ENCODE measurements around the gene RAP1GAP2.

Gene RAP1GAP2

DNA sequence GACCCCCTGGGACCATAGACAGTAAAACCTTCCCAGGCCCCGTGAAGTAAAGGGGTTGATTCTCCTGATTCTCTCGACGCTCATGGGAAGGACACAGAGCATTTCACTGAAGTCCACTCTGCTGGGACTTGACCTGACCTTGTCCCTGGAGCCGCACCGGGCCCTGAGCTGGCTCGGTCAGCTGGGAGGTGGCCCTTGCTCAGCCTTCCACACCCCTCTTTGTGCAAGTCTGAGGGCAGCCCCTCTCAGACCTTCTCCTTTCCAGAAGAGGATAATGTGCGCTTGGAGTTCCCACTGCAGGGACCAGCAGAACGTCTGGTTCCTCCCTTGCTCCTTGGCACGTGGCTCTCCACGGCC, 115.5 kb downstream of the RAP1GAP2 start:
- no peak for DNase-seq (ENCODE audit: low read depth)

DNA sequence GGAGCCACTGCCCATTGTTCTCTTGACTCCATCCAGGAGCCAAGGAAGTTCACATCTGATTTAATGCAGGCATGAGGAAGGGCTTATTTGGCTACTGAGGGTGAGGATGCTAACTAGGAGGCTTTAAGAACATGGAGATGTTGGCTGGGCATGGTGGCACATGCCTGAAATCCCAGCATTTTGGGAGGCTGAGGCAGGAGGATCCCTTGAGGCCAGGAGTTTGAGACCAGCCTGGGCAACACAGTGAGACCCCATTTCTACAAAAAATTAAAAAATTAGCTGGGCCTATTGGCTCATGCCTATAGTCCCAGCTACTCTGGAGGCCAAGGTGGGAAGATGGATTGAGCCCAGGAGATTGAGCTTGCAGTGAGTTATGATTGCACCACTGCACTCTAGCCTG, 116.5 kb downstream of the RAP1GAP2 start:
- DNase-seq (ENCODE audit: low read depth), result no peak

DNA sequence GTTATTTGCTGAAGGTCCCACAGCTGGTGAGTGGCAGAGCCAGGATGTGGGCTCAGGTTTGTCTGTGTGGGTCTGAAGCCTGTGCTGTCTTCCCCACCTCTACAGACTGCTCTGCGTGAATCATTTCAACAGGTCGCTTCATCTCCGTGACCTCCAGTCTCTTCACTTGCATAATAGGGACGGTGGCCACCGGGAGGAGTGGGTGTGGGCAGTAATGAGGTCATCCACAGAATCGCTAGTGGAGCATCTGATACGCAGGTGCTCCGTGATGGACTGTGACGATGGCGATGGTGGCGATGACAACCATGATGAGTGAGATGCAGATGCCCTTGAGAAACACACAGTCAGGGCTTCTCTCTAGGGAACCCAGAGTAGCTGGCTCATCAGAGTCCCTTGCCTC, 120.2 kb downstream of the RAP1GAP2 start:
- no peak for DNase-seq (ENCODE audit: low read depth)

DNA sequence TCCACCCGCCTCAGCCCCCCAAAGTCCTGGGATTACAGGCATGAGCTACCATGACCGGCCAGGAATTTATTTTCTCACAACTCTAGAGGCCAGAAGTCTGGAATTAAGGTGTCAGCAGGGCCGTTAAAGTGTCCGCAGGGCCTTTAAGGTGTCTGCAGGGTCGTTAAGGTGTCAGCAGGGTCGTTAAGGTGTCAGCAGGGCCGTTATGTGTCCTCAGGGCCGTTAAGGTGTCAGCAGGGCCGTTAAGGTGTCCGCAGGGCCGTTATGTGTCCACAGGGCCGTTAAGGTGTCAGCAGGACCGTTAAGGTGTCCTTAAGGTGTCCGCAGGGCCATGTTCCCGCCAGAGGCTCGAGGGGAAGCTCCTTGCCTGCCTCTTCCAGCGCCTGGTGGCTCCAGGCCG, 125.2 kb downstream of the RAP1GAP2 start:
- DNase-seq (ENCODE audit: low read depth), result no peak

DNA sequence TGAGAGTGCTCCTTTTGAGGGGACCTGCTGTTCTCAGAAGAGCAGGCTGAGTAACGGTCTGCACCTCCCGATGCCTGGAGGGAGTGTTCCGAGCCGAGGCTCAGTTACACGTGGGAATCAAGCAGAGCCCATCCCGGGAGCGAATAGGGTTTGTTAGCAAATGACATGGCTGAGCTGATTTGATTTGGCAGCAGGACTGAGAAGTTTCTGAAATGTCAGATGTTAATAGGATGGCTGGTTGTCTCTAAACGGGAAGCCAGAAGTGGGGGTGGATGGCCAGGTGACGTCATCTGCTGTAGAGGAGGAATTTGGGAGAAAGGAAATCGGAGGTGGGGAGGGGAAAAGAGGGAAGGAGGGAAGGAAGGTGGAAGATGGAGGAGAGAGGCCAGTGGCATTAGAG, 128.0 kb downstream of the RAP1GAP2 start:
- DNase-seq (ENCODE audit: low read depth), result no peak

DNA sequence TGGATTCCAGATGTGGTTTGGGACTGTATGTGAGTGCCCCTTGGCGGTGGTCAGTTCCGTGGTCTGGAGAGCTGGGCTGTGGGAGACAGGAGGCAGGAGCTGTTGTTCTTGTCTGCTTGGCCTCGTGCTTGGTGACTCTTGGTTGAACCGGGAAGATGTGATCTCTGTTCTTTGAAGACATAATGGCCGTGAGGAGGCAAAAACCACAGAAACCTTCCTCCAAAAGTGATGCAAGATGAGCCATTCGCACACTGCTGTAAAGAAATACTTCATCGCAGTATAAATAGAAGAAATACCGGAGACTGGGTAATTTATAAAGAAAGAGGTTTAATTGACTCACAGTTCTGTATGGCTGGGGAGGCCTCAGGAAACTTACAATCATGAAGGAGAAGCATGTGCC, 128.8 kb downstream of the RAP1GAP2 start:
- no peak for DNase-seq (ENCODE audit: low read depth)

DNA sequence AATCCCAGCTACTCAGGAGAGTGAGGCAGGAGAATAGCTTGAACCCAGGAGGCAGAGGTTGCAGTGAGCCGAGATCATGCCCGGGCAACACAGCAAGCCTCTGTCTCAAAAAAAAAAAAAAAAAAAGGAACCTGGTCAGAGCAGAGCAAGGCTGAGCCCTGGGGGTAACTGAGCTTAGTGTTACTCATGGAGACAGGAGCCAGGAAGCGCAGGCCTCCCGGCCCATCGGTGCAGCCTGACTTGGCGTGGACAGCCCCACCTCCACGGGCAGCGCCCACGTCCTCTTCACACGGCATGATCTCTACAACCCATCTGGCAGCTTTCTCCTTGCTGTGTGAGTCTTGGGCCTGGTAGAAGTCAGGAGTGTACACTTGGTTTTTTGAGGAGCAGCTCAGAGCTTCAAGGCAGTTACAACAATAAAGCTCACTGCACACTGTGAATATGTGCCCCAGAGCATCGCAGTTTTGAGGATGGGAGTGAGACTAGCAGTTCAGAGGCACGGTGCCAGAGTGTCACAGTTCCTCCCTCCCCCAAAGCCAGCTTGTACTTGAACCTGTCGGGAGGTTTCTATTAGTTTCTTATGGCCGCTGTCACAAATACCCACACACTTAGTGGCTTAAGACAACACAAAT, 129.9 kb downstream of the RAP1GAP2 start:
- DNase-seq (ENCODE audit: low read depth), result no peak

DNA sequence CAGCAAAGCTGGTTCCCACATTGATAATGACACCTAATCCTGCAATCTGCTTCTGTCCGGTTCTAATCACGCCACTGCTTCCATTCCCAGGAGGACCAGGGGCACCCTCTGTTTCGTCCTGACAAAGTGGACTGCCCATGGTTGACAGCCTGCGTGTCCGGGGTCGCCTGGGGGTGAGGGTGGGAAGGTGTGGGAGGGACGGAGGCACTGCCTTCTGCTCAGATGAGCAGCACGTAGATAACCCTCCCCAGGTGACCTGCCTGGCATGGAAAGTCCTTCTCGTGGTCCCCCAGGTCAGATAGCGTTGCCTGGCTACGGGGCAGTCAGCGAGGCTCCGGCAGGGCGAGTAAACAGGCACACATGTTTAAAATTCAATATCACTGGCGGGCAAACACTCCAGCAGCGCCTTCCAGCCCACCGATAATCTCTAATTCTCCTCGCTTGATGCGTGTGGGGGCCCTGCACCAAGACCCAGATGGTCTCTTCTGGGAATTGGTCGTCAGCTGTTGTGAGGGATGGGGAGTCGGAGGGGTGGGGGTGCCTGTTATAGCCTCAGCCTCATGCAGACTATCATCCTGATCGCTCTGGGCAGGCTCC, 132.2 kb downstream of the RAP1GAP2 start:
- no peak for DNase-seq (ENCODE audit: low read depth)

DNA sequence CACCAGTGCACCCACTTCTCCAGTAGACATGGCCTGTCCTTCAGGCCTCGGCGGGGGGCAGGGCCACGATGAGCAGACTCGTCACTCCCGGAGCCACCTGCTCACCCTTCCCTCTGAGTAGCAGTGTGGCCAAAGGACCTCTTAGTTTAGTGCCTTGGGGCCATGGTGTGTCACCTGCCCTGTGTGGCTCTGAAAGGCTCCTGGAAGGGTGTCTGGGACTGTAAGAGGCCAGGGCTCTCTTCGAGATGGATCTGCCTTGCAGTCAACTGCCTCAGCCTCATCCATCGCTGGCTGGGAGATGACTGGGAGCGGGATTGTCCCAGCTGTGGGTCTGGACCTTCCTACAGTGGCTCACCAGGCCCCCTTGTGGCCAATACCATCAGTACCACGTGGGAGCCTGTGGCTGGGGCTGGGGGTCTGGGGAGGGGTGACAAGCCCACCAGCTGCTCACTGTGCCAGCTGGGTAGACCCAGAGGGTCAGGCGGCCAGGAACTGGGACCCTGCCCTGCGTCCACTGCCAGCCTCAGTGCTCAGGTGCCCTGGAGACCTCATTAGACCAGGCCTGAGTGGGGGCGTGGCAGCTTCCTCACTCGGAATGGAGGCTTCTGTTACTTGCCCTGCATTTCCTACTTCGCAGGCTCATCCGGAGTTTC, 133.8 kb downstream of the RAP1GAP2 start:
- no peak for DNase-seq (ENCODE audit: low read depth)

DNA sequence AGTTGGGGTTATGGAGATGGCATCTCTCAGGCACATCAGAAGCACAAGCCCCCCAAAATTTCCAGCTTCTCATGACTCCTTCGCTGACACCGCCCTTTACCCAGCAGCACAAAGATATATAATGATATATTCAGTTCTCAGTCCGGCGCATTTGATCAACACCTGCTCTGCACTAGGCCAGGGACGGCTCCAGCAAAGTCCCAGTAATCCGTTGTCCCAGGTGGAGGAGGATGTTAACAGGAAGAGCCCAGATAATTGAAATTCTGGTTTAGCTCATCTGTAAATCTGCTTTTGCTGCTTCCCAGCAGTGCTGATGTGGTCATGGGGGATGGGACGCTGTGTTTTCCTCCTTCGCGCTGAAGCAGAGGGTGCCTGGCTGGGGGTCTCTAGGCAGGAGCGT, 135.6 kb downstream of the RAP1GAP2 start:
- DNase-seq (ENCODE audit: low read depth), result no peak

DNA sequence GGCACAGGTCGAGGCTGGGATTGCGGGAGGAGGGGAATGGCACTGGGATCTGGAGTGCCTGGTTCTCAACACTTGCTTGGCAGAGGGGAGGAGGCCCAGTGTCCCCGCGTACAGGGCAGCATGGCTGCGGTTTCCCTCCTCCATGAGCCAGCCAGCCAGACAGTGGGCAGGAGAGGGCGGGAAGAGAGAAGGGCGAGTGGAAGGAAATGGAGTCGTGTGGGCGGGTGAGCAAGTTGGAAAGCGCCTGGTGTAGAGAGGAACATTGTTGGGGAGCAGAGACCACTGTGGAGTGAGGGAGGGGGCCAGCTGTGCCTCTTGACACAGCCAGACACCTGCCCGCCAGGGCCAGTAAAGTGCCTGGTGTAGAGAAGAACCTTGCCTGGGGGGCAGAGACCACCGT, 136.7 kb downstream of the RAP1GAP2 start:
- no peak for DNase-seq (ENCODE audit: low read depth)

DNA sequence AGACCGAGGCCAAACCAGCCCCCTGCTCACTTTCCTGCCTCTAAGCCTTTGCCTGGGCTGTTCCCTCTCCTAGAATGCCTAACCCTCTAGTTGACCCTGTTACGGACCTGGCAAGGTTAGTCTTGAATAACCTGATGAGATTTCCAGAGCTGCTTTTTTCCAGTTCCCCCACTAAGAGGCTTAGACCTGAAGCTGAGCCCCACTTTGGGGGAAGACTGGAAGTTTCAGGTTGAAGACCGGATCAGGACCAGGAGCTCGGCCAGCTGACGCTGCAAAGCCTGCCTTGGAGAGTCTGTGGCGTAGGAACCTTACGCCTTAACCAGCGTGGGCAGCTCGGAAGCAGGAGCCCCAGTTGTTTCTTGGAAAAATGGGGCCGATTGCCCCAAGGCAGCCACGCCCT, 137.4 kb downstream of the RAP1GAP2 start:
- DNase-seq (ENCODE audit: low read depth), result no peak

DNA sequence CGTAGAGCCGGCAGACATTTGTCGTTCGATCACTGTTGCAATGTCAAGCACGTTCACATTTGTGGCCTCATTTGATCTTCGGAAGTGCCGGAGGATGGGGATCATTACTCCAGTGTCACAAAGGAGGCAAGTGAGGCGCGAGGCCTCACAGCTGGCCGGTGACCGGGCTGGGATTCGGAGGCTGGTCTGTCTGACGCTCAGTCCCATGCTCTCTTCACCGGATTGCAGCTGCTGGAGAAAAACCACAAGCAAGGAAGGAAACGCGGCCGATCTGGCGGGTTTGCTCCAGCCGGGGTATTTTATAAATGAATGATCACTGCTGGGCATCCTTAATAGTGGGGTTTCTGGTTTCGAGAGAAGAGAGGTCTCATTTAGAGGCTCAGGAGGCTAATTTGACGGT, 139.4 kb downstream of the RAP1GAP2 start:
- DNase-seq (ENCODE audit: low read depth), result no peak

DNA sequence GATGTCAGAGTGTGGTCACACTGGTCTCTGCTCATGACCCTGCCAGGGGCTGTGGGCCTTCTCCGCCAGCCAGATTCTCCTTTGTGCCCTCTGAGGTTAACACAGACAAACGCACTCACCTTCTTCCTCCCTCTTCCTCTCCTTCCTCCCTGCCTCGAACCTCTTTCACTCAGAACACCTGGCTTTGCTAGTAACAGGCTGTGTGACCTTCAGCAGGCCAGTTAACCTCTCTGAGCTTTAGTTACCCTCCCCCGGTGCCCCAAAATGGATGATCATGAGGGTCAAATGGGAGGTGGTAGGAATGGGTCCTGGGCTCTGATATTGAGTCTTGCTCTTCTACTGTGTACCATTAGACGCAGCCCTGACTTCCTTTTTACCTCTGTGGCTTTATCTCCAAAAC, 140.1 kb downstream of the RAP1GAP2 start:
- DNase-seq (ENCODE audit: low read depth), result no peak

DNA sequence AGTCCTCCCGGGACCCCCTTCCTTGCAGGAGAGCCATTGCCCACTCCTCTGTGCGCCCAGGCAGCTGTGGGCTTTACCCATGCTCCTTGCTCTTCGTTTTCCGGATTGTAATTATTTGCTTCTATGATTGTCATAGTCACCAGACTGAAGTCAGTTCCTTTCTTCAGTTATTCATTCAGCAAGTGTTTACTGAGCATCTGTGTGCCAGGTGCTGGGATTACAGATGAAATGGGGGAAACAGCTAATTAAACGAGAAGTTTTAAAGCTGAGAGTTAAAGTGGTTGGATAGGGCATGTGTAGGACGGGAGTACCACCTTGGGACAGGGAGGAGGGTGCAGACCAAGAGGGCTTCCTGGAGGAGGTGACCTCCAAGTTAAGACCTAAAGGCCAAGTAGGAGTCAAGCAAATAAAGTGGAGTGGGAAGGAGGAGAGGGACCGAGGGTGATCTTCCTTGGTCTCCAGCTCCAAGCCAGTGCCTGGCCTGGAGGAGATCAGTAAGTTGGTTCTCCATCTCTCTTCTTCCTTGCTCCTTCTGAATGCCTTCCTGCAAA, 140.6 kb downstream of the RAP1GAP2 start:
- DNase-seq (ENCODE audit: low read depth), result no peak

DNA sequence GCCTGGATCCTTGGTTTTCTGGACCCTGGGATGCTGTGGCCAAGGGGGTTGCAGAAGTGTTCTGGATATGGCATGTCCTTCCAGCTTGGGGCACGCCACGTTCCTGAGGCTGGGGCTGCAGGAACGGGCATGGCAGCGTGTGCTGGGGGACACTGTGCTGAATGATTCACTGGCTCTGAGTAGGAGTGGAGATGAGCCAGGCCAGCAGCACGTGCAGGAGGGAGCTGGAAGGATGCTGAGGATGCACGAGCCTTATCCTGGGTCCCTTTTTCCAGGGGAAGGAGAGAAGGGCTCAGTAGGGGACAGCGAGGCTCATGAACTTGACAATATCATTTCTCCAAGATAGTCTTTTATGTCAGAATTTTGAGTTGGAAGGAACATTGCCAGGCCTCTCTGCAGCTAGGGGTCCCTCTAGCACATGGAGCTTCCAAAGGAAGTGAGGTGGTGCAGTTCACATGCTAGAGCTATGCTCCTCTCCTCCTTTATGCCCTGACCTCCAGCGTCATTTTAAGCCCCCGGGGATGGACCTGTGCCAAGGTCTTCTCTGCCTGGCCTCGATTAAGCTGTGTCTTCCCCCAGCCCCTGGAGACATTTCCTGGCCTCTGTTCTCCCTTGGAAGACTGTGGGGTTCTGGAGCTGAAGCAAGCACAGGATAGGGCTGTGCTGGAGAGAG, 141.2 kb downstream of the RAP1GAP2 start:
- DNase-seq (ENCODE audit: low read depth), result no peak

DNA sequence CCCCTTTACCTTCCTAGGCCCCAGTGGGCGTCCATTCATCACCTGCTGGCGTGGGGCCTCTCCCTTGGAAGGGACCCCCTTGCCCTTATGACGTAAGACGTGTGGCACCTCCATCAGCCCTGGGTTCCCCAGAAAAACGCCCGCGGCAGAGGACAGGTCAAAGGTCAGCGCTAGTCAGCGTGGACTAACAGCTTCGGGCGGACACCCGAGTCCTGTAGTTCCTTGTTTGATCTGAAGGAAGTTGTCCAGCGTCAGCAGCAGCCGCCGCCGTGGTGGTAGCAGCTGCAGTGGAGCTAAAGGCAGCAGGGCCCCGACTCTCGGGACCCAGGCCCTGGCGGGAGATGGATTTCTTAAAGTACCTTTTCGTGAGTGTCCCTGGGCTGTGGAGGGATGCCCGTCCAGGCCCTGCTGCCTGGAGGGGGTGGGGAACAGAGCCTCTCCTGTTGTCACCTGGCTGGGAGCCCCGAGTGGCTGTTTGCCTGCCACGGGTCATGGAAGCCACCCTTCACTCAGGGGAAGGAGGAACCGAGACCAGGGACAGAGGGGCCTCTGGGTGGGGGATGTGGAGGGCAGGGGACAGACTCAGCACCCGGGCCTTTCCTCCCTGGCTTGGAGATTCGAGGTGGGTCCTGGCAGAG, 143.6 kb downstream of the RAP1GAP2 start:
- no peak for DNase-seq (ENCODE audit: low read depth)

DNA sequence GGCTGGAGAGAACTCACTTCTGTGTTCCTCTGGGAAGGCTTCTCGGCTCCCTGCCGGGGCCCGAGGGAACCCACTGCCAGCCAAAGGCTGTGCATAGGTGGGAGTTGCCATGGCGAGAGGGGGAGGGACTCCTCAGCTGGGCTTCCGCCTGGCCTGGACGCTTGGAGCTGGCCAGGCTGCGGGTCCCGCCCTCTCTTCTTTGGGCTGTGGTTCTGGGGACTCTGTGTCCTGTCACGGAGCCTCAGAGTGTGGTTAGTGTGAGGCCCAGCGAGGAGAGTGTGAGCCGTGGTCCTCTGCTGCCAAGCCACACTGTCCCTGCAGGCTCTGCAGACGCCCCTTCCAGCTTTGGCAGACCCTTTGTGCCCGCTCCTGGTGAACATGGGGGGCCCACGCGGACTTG, 144.1 kb downstream of the RAP1GAP2 start:
- DNase-seq (ENCODE audit: low read depth), result no peak

DNA sequence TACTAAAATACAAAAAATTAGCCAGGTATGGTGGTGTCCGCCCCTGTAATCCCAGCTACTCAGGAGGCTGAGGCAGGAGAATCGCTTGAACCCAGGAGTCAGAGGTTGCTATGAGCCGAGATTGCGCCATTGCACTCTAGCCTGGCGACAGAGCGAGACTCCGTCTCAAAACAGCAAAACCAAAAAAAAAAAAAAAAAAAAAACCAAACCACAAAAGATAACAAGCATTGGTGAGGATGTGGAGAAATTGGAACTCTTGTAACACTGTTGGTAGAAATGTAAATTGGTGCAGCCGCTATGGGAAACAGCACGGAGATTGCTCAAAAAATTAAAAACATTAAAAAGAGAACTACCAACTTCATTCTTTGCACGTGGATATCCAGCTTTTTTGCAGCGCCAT, 147.7 kb downstream of the RAP1GAP2 start:
- no peak for DNase-seq (ENCODE audit: low read depth)

DNA sequence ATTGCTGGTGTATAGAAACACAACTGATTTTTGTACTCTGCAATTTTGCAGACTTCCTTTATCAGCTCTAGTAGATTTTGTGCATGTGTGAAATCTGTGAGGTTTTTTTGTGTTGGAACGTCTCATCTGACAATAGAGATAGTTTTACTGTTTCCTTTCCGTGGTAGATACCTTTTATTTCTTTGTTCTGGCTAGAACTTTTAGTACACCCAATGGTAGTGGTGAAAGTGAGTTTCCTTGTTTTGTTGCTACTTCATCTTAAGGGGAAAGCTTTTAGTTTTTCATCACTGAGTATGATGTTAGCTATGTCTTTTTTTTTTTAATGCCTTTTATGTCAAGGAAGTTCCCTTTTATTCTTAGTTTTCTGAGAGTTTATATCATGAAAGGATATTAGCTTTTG, 149.1 kb downstream of the RAP1GAP2 start:
- DNase-seq (ENCODE audit: low read depth), result no peak

DNA sequence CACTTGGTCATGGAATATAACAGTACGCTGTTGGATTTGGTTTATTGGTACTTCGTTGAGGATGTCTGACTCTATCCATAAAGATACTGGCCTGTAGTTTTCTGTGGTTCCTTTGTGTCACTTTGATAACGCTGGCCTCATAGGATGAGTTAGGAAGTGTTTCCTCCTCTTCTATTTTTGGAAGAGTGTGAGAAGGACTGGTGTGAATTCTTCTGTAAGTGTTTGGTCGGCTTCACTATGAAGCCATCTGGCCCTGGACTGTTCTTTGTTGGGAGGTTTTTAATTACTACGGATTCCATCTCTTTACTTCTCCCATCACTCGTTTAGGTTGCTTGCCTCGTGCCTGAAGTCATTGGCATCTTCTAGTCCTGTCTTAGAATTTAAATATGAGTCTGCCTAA, 149.9 kb downstream of the RAP1GAP2 start:
- no peak for DNase-seq (ENCODE audit: low read depth)

DNA sequence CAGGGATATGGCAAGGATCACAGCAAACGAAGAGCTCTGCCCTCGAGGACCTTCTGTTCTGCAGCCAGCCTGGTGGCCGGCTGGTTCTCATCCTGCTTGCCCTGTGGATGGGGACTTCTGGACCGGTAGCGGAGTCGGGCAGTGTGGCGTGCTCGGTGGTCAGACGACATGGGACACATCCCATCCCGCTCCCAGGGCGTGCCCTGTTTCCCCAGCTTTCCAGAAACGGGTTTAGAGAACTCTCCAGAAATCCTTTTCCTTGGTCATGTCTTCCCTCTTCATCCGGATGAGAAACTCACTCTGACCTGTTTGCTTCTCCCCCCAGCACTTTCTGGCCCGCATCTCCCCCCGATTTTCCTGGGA, 151.3 kb downstream of the RAP1GAP2 start:
- DNase-seq (ENCODE audit: low read depth), result no peak

All from stimulated activated CD8-positive, alpha-beta memory T cell treated with anti-CD3 and anti-CD28 coated beads, Interleukin-15, amount 100 ng/mL, for 1 hour (primary cell).